Breast epithelium (tissue), 4 donors: Measurements from ENCODE around the gene LRRC9. TPM values are rescaled to one million over a fixed set of nuclear protein-coding genes. Genes with fewer than 3 reads are reported as not detected.

ENCODE experiments used
- DNase-seq, 2 donors: peaks; one replicate each; pipeline ENCODE4 v3.0.0-alpha.2; 2019; ENCODE audit warnings: low spot score in 2 of 2
- H3K27ac ChIP-seq, 2 donors: fragments of 200-600 bp; sonication (generic) in 1 of 2; one replicate each; pipeline ENCODE4 v1.5.1; 2016 to 2019; ENCODE audit warnings: mild to moderate bottlenecking in 1 of 2
- H3K27me3 ChIP-seq, 2 donors: fragments of 200-600 bp; sonication (generic) in 1 of 2; one replicate each; pipeline versions ENCODE4 v1.5.1 to v1.6.0; 2017 to 2019; ENCODE audit warnings: control low read depth in 1 of 2, mild to moderate bottlenecking in 1 of 2
- H3K36me3 ChIP-seq: fragments of 200-600 bp; one replicate; pipeline ENCODE4 v1.5.1; 2019
- H3K4me1 ChIP-seq, 2 donors: fragments of 200-600 bp; sonication (generic); one replicate each; pipeline ENCODE4 v1.5.1; 2016 to 2019; ENCODE audit warnings: control low read depth in 1 of 2
- H3K4me3 ChIP-seq, 3 donors: fragments of 200-600 bp; sonication (generic); 1 replicate in 2 of 3; 2 replicates in 1 of 3; pipeline ENCODE4 v1.5.1; 2016 to 2019; ENCODE audit warnings: mild to moderate bottlenecking in 3 of 3, moderate library complexity in 2 of 3
- H3K9me3 ChIP-seq, 2 donors: fragments of 200-600 bp; sonication (generic) in 1 of 2; one replicate each; pipeline ENCODE4 v1.5.1; 2016 to 2019; ENCODE audit warnings: control low read depth in 1 of 2
- CTCF ChIP-seq, 3 donors: fragments of 450-650 bp; IDR thresholded peaks; one replicate each; pipeline ENCODE4 v1.5.1; 2016 to 2017; ENCODE audit warnings: antibody characterized with exemption in 3 of 3, mild to moderate bottlenecking in 3 of 3, moderate library complexity in 3 of 3
- POLR2A ChIP-seq: fragments of 450-650 bp; IDR thresholded peaks from one replicate; pipeline ENCODE4 v1.6.1; 2016; ENCODE audit warnings: antibody characterized with exemption, mild to moderate bottlenecking, moderate library complexity
- POLR2AphosphoS5 ChIP-seq, 3 donors: sonication (generic); formaldehyde crosslinking; IDR thresholded peaks; one replicate each; pipeline ENCODE4 v1.6.1; 2017; ENCODE audit warnings: antibody characterized with exemption in 3 of 3
- intact Hi-C: fragments of 100-400 bp; cut with DNase I; formaldehyde crosslinking; loops from one replicate; pipeline ENCODE4 v1.15.1; 2023; ENCODE audit warnings: low total_unique reads
- total RNA-seq, 3 donors: library from RNA; depleted of rRNA; stranded (reverse); fragments of >200 nt; gene quantifications; one replicate each; pipeline ENCODE4 v1.1.0, GENCODE V29; 2016

LRRC9 gene
- total RNA-seq, 3 donors from 2014 or later: 0.16 TPM; not detected in 2

GRCh38 chr14:60064491-60065072 lies 144.6 kb downstream of the LRRC9 start:
- Histone ChIP-seq H3K4me3 (no peak overlapping the region), H3K27me3 (no peaks in the 10 kb centered on the region), H3K9me3 (no peaks in the 10 kb centered on the region), H3K27ac (no peak overlapping the region), H3K4me1 (no peaks in the 10 kb centered on the region), H3K36me3 (no peaks in the 10 kb centered on the region)
- no peak for DNase-seq
- peak in 2 of 3 donors; percentile 45 to 53 for TF ChIP-seq CTCF (IDR thresholded peaks at IDR 0.05)
- no peak for TF ChIP-seq POLR2AphosphoS5 (IDR thresholded peaks at IDR 0.05)
- no peak for TF ChIP-seq POLR2A
- intact Hi-C loops: loop anchor here (10.0 kb wide), 1 partner anchor 120 kb away; no protein-coding TSS in a partner anchor

GRCh38 chr14:60067882-60068281 lies 147.9 kb downstream of the LRRC9 start:
- Histone ChIP-seq H3K4me3 (no peak overlapping the region), H3K27ac (no peak overlapping the region), H3K36me3 (no peaks in the 10 kb centered on the region), H3K27me3 (no peaks in the 10 kb centered on the region), H3K9me3 (no peaks in the 10 kb centered on the region), H3K4me1 (no peaks in the 10 kb centered on the region)
- intact Hi-C loops: loop anchor here (2.0 to 10.0 kb wide), 2 partner anchors 57 to 117 kb away; no protein-coding TSS in a partner anchor
- no peak for DNase-seq
- TF ChIP-seq POLR2A (no peak), CTCF (IDR thresholded peaks at IDR 0.05) (no peak), POLR2AphosphoS5 (IDR thresholded peaks at IDR 0.05) (no peak)

- Histone ChIP-seq H3K36me3 (no peaks in the 10 kb centered on the region), H3K9me3 (no peaks in the 10 kb centered on the region), H3K27ac (no peak overlapping the region), H3K27me3 (no peaks in the 10 kb centered on the region), H3K4me1 (no peaks in the 10 kb centered on the region), H3K4me3 (no peak overlapping the region)
- intact Hi-C loops: no loop called here
- DNase-seq: no peak
- no peak for TF ChIP-seq CTCF (IDR thresholded peaks at IDR 0.05)
- no peak for TF ChIP-seq POLR2A
- TF ChIP-seq POLR2AphosphoS5 (IDR thresholded peaks at IDR 0.05): no peak
Observed at GRCh38 chr14:60079723-60080122, 159.8 kb downstream of the LRRC9 start.

GRCh38 chr14:60085085-60085484 lies 165.1 kb downstream of the LRRC9 start:
- no peaks in the 10 kb centered on the region for H3K27me3 ChIP-seq
- no peaks in the 10 kb centered on the region for H3K4me1 ChIP-seq
- intact Hi-C loops: no loop called here
- TF ChIP-seq CTCF (IDR thresholded peaks at IDR 0.05): no peak
- no peak for TF ChIP-seq POLR2AphosphoS5 (IDR thresholded peaks at IDR 0.05)
- TF ChIP-seq POLR2A: no peak
- H3K27ac ChIP-seq: no peak overlapping the region
- no peaks in the 10 kb centered on the region for H3K9me3 ChIP-seq
- no peak overlapping the region for H3K4me3 ChIP-seq
- no peak for DNase-seq
- H3K36me3 ChIP-seq: no peaks in the 10 kb centered on the region

- H3K27me3 ChIP-seq: no peaks in the 10 kb centered on the region
Observed at GRCh38 chr14:60085693-60086092, 165.7 kb downstream of the LRRC9 start.

More at GRCh38 chr14:60085693-60086092, 165.7 kb downstream of the LRRC9 start:
- H3K4me3 ChIP-seq: no peak overlapping the region
- DNase-seq: no peak
- no peaks in the 10 kb centered on the region for H3K9me3 ChIP-seq
- no peak overlapping the region for H3K27ac ChIP-seq
- H3K36me3 ChIP-seq: no peaks in the 10 kb centered on the region
- no peaks in the 10 kb centered on the region for H3K4me1 ChIP-seq
- TF ChIP-seq CTCF (IDR thresholded peaks at IDR 0.05) (no peak), POLR2A (no peak), POLR2AphosphoS5 (IDR thresholded peaks at IDR 0.05) (no peak)
- intact Hi-C loops: no loop called here
